Forelimb muscle (tissue), 1 donor: ENCODE results near the gene TMEM25. TPM values are rescaled to one million over a fixed set of nuclear protein-coding genes. Genes with fewer than 3 reads are reported as not detected.
"Not testable (repeated sequence)": the region's sequence is repeated elsewhere in the genome, so short reads cannot be mapped to it uniquely, and the experiment has no call there.

ENCODE experiments used
- DNase-seq: peaks from one replicate; pipeline ENCODE4 v3.0.0-alpha.2; 2013; ENCODE audit warnings: low read depth
- polyA plus RNA-seq: library from polyadenylated mRNA; unstranded; fragments of 120-200 nt; gene quantifications from one replicate; pipeline ENCODE4 v1.2.1, GENCODE V29; 2013; ENCODE audit not compliant: insufficient read length

Gene TMEM25
- polyA plus RNA-seq, 1 donor, result 18.4 TPM

- no peak for DNase-seq
Observed at GRCh38 chr11:118532091-118532490, 1.1 kb downstream of the TMEM25 start.

- DNase-seq, result no peak
Observed at GRCh38 chr11:118532852-118533768, 2.1 kb downstream of the TMEM25 start.

GRCh38 chr11:118533769-118534729 lies 3.1 kb downstream of the TMEM25 start:
- DNase-seq, result no peak

DNA sequence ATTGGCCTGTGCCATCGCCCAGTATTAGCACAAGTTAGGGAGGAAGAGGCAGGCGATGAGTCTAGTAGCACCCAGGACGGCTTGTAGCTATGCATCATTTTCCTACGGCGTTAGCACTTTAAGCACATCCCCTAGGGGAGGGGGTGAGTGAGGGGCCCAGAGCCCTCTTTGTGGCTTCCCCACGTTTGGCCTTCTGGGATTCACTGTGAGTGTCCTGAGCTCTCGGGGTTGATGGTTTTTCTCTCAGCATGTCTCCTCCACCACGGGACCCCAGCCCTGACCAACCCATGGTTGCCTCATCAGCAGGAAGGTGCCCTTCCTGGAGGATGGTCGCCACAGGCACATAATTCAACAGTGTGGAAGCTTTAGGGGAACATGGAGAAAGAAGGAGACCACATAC lies 4.3 kb downstream of the TMEM25 start:
- DNase-seq, result no peak

DNA sequence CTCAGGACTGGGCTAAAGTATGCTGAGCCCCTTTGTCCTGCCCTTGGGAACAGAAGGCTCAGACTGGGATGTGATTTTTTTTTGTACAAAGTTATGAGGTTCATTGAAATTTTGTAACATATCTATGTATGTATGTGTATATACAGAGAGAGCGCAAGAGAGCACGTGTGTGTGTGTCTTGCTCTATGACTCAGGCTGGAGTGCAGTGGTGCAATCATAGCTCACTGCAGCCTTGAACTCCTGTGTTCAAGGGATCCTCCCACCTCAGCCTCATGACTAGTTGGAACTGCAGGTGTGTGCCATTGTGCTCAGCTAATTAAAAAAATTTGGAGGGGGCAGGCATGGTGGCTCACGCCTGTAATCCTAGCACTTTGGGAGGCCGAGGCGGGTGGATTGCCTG lies 5.7 kb downstream of the TMEM25 start:
- DNase-seq, result no peak

- no peak for DNase-seq
Observed at GRCh38 chr11:118537409-118537980, 6.5 kb downstream of the TMEM25 start.

- DNase-seq, result no peak
Observed at GRCh38 chr11:118544010-118544646, 13.1 kb downstream of the TMEM25 start.

DNA sequence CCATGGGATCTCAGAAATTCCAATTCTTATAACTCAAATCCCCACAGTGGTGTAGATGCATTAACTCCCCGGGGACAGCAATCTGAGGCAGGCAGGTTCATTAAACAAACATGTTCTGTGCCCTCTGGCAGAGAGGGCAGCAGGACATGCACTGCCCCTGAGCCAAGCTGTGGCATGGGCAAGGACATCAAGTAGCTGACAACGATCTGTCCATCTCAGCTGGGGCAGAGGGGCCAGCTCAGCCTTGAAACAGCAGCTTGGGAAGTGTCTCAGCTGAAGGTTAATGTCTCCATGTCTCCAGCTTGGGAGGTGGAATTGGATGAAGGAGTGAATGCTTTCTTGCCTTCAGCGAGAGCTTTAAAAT lies 13.6 kb downstream of the TMEM25 start:
- no peak for DNase-seq

DNA sequence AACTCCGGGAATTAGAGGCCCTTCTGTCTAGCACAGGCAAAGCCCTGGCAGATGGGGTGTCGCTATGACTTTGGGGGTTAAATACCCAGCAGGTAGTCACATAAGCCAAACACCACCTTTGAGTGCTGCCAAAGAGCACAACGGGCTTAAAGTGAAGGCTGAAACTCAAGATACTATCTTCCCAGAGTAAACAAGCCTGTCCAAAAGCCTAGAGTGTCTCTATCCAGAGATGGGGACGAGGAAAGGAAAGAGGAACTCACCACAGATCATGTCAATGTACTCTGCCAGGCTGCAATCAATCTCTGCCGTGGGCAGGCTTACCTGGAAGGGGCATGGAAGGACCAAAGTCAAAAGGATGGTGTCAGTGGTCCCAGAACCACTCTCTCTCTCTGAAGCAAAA lies 14.5 kb downstream of the TMEM25 start:
- DNase-seq, result no peak

- DNase-seq, result no peak
Observed at GRCh38 chr11:118547132-118547531, 16.1 kb downstream of the TMEM25 start.

GRCh38 chr11:118552341-118552740 lies 21.3 kb downstream of the TMEM25 start:
- DNase-seq, result no peak

GRCh38 chr11:118560806-118561205 lies 29.8 kb downstream of the TMEM25 start:
- no peak for DNase-seq

GRCh38 chr11:118565051-118565450 lies 34.1 kb downstream of the TMEM25 start:
- DNase-seq, result no peak

GRCh38 chr11:118569670-118570069 lies 38.7 kb downstream of the TMEM25 start:
- DNase-seq, result no peak

GRCh38 chr11:118570787-118571186 lies 39.8 kb downstream of the TMEM25 start:
- DNase-seq, result no peak

- not testable (repeated sequence) for DNase-seq
Observed at GRCh38 chr11:118571701-118572060, 40.7 kb downstream of the TMEM25 start.

GRCh38 chr11:118572061-118572980 lies 41.3 kb downstream of the TMEM25 start, which contains the start of gene ARCN1:
ARCN1 (plus strand) TSS chr11:118572409; CDS start chr11:118572548, 139 bp downstream.
- no peak for DNase-seq

- DNase-seq, result no peak
Observed at GRCh38 chr11:118572981-118573550, 42.1 kb downstream of the TMEM25 start.

- no peak for DNase-seq
Observed at GRCh38 chr11:118574636-118575035, 43.6 kb downstream of the TMEM25 start.

GRCh38 chr11:118577995-118578394 lies 47.0 kb downstream of the TMEM25 start:
- not testable (repeated sequence) for DNase-seq
